Cardiac muscle cell (in vitro differentiated cells and primary cell): Measurements from ENCODE around the gene HKDC1. TPM values are rescaled to one million over a fixed set of nuclear protein-coding genes. Genes with fewer than 3 reads are reported as not detected.
A peak's percentile ranks its signal among the peaks of the same experiment; 100 is the strongest.

Experiments
- DNase-seq, 2 donors: peaks; one replicate each; pipeline versions ENCODE4 v3.0.0 to v3.0.0-alpha.2; 2010 to 2017; ENCODE audit warnings: low read depth in 1 of 2, low spot score in 1 of 2
- H3K27ac ChIP-seq: fragments of 200-600 bp; sonication (generic); 2 replicates; pipeline ENCODE4 v1.5.1; 2016
- H3K27me3 ChIP-seq: fragments of 200-600 bp; sonication (generic); 2 replicates; pipeline ENCODE4 v1.6.0; 2016; ENCODE audit warnings: control low read depth
- H3K36me3 ChIP-seq: fragments of 200-600 bp; sonication (generic); 2 replicates; pipeline ENCODE4 v1.5.1; 2016; ENCODE audit warnings: control low read depth
- H3K4me1 ChIP-seq: fragments of 200-600 bp; sonication (generic); 2 replicates; pipeline ENCODE4 v1.8.1; 2017; ENCODE audit warnings: low read depth, mild to moderate bottlenecking, mixed run types
- H3K4me3 ChIP-seq: fragments of 200-600 bp; sonication (generic); 2 replicates; pipeline ENCODE4 v1.5.1; 2016; ENCODE audit warnings: mild to moderate bottlenecking
- H3K9me3 ChIP-seq: fragments of 200-600 bp; sonication (generic); 2 replicates; pipeline ENCODE4 v1.5.1; 2017; ENCODE audit warnings: low read depth, mild to moderate bottlenecking, control low read depth
- CTCF ChIP-seq: IDR thresholded peaks from 2 replicates; pipeline ENCODE4 v1.5.1; 2012; ENCODE audit warnings: low read depth, mild to moderate bottlenecking, low read length
- polyA plus RNA-seq: library from polyadenylated mRNA; unstranded; fragments of >200 nt; fragmentation: Nextera tagmentation; extraction: Ambion mirVana; gene quantifications from 2 replicates; pipeline ENCODE4 v1.2.1, GENCODE V29; 2016
- total RNA-seq: library from RNA; depleted of rRNA; stranded (reverse); fragments of >200 nt; gene quantifications from 2 replicates; pipeline ENCODE4 v1.2.3, GENCODE V29; 2016

The HKDC1 gene
- total and polyA plus RNA-seq, 2 experiments from 2014 or later = not detected

GRCh38 chr10:69179743-69180524 is 40.2 kb upstream of the HKDC1 start, which contains the start of gene SUPV3L1:
TSS of gene SUPV3L1 (plus strand) at chr10:69180234. CDS start at chr10:69180292, 58 bp downstream.
- TF ChIP-seq CTCF = no peak
- peak; percentile 97 to 98 for DNase-seq
- peak within 1 kb of the TSS; percentile 97 for H3K27ac ChIP-seq
- peaks cover 8% of the 10 kb centered on the region for H3K4me1 ChIP-seq
- H3K36me3 ChIP-seq = no peaks in the 10 kb centered on the region
- no peaks in the 10 kb centered on the region for H3K27me3 ChIP-seq
- H3K9me3 ChIP-seq = no peaks in the 10 kb centered on the region
- peak within 1 kb of the TSS; percentile 54 for H3K4me3 ChIP-seq

- TF ChIP-seq CTCF = no peak
- DNase-seq = peak in 1 of 2 donors; percentile 13
Observed at GRCh38 chr10:69180525-69181204, 39.5 kb upstream of the HKDC1 start.

GRCh38 chr10:69181433-69181832 is 38.7 kb upstream of the HKDC1 start:
- H3K4me1 ChIP-seq = peaks cover 8% of the 10 kb centered on the region
- H3K9me3 ChIP-seq = no peaks in the 10 kb centered on the region
- DNase-seq = no peak
- no peak overlapping the region for H3K27ac ChIP-seq
- H3K27me3 ChIP-seq = no peaks in the 10 kb centered on the region
- peaks cover 2% of the 10 kb centered on the region for H3K36me3 ChIP-seq
- no peak for TF ChIP-seq CTCF
- H3K4me3 ChIP-seq = peak overlapping the region; percentile 54

More at GRCh38 chr10:69180525-69181204, 39.5 kb upstream of the HKDC1 start:
- Histone ChIP-seq H3K27ac (peak overlapping the region; percentile 97), H3K27me3 (no peaks in the 10 kb centered on the region), H3K4me3 (peak overlapping the region; percentile 54), H3K36me3 (no peaks in the 10 kb centered on the region), H3K9me3 (no peaks in the 10 kb centered on the region), H3K4me1 (peaks cover 8% of the 10 kb centered on the region)

- DNase-seq = no peak
- no peaks in the 10 kb centered on the region for H3K9me3 ChIP-seq
- peaks cover 6% of the 10 kb centered on the region for H3K36me3 ChIP-seq
- H3K4me3 ChIP-seq = peak overlapping the region; percentile 54
- H3K27me3 ChIP-seq = no peaks in the 10 kb centered on the region
- peaks cover 8% of the 10 kb centered on the region for H3K4me1 ChIP-seq
- no peak overlapping the region for H3K27ac ChIP-seq
- no peak for TF ChIP-seq CTCF
Observed at GRCh38 chr10:69182005-69182404, 38.1 kb upstream of the HKDC1 start.

GRCh38 chr10:69186524-69186923 is 33.6 kb upstream of the HKDC1 start:
- no peak for DNase-seq
- Histone ChIP-seq H3K4me3 (no peak overlapping the region), H3K4me1 (peaks cover 2% of the 10 kb centered on the region), H3K27ac (no peak overlapping the region), H3K36me3 (peaks cover 20% of the 10 kb centered on the region), H3K27me3 (no peaks in the 10 kb centered on the region), H3K9me3 (no peaks in the 10 kb centered on the region)
- no peak for TF ChIP-seq CTCF
